B cell (primary cell): ENCODE data around the gene PEAK1.

Source experiments
- EZH2 ChIP-seq: IDR thresholded peaks from 2 replicates; pipeline ENCODE4 v1.6.1; 2012; ENCODE audit warnings: borderline replicate concordance, low read depth, mild to moderate bottlenecking, moderate library complexity, low read length; ENCODE audit not compliant: insufficient read depth, poor library complexity, severe bottlenecking
- TF ChIP-seq, protein P1 (sequence below): fragments of 200-600 bp; IDR thresholded peaks from one replicate; pipeline ENCODE4 v1.8.0; 2022; ENCODE audit warnings: antibody characterized with exemption, mild to moderate bottlenecking

DNA sequence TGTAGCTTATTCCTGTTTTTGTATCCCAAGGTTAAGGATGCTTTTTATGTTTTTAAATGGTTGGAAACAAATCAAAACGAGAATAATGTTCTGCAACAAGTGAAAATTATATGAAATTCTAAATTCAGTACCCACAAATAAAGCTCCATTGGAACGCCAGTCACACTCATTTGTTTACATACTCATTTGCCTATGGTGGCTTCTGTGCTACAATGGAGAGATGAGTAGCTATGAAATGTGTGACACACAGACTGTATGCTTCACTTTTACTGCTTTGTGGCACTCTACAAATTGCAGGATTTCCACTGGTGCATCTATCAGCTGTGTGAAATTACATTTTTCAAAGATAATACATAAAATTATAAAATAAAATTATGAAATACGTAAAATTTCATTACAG, 236.8 kb downstream of the PEAK1 start:
- TF ChIP-seq, protein P1, sequence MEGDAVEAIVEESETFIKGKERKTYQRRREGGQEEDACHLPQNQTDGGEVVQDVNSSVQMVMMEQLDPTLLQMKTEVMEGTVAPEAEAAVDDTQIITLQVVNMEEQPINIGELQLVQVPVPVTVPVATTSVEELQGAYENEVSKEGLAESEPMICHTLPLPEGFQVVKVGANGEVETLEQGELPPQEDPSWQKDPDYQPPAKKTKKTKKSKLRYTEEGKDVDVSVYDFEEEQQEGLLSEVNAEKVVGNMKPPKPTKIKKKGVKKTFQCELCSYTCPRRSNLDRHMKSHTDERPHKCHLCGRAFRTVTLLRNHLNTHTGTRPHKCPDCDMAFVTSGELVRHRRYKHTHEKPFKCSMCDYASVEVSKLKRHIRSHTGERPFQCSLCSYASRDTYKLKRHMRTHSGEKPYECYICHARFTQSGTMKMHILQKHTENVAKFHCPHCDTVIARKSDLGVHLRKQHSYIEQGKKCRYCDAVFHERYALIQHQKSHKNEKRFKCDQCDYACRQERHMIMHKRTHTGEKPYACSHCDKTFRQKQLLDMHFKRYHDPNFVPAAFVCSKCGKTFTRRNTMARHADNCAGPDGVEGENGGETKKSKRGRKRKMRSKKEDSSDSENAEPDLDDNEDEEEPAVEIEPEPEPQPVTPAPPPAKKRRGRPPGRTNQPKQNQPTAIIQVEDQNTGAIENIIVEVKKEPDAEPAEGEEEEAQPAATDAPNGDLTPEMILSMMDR: no peak
- TF ChIP-seq EZH2: no peak
